HFFc6 (cell line): ENCODE data around the gene NEFH. TPM values are rescaled to one million over a fixed set of nuclear protein-coding genes. Genes with fewer than 3 reads are reported as not detected.

Source experiments
- DNase-seq: peaks from one replicate; pipeline ENCODE4 v3.0.0-alpha.2; 2018
- H3K27ac Mint-ChIP-seq: 2 replicates; pipeline ENCODE4 v1.8.0; 2020; ENCODE audit warnings: mild to moderate bottlenecking, mixed read lengths
- H3K27me3 Mint-ChIP-seq: 2 replicates; pipeline ENCODE4 v1.8.0; 2021; ENCODE audit warnings: mild to moderate bottlenecking, moderate library complexity, mixed read lengths; ENCODE audit not compliant: insufficient read depth
- H3K36me3 Mint-ChIP-seq: 2 replicates; pipeline ENCODE4 v1.8.0; 2021; ENCODE audit warnings: low read depth, mixed read lengths
- H3K4me1 Mint-ChIP-seq: 2 replicates; pipeline ENCODE4 v1.8.0; 2020; ENCODE audit warnings: low read depth, mixed read lengths
- H3K4me3 Mint-ChIP-seq: 2 replicates; pipeline ENCODE4 v1.8.0; 2020; ENCODE audit warnings: mild to moderate bottlenecking, moderate library complexity, mixed read lengths
- H3K9me3 Mint-ChIP-seq: 2 replicates; pipeline ENCODE4 v1.8.0; 2020; ENCODE audit warnings: mild to moderate bottlenecking, mixed read lengths
- total RNA-seq, 6 experiments: library from RNA; stranded (reverse); fragmentation: NEBNext Ultra II Directional; extraction: Animal tissue kit (Norgen Biotek cat#: 25700); gene quantifications; 2 replicates in 1 of 6; 3 replicates in 5 of 6; pipeline ENCODE4 v1.2.3, GENCODE V29; 2021
- TF ChIP-seq, protein P1 (sequence below): fragments of 200-600 bp; sonication (generic); IDR thresholded peaks from 2 replicates; pipeline ENCODE4 v1.5.0; 2021; ENCODE audit warnings: antibody characterized with exemption, mild to moderate bottlenecking

NEFH gene
- total RNA-seq, 6 experiments from 2014 or later, result not detected

DNA sequence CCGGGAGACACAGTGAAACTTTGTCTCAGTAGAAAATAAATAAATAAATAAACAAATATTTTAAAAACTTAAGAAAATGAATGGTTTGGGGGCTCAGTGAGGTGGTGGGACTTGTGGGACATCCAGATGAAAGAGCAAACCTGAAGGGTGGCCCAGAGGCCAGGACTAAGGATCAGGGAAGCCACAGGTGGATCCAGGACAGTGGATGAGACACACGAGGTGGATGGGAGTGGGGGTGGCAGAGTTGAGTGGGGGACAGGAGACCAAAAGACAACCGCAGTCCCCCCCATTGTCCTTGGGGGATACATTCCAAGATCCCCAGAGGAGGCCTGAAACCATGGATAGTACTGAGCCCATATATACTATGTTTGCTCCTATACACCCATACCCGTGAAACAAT, 34.5 kb upstream of the NEFH start:
- peaks cover 34% of the 10 kb centered on the region for H3K27me3 Mint-ChIP-seq
- H3K9me3 Mint-ChIP-seq, result no peaks in the 10 kb centered on the region
- no peak overlapping the region for H3K27ac Mint-ChIP-seq

GRCh38 chr22:29447906-29448305, 32.1 kb upstream of the NEFH start:
- TF ChIP-seq, protein P1, sequence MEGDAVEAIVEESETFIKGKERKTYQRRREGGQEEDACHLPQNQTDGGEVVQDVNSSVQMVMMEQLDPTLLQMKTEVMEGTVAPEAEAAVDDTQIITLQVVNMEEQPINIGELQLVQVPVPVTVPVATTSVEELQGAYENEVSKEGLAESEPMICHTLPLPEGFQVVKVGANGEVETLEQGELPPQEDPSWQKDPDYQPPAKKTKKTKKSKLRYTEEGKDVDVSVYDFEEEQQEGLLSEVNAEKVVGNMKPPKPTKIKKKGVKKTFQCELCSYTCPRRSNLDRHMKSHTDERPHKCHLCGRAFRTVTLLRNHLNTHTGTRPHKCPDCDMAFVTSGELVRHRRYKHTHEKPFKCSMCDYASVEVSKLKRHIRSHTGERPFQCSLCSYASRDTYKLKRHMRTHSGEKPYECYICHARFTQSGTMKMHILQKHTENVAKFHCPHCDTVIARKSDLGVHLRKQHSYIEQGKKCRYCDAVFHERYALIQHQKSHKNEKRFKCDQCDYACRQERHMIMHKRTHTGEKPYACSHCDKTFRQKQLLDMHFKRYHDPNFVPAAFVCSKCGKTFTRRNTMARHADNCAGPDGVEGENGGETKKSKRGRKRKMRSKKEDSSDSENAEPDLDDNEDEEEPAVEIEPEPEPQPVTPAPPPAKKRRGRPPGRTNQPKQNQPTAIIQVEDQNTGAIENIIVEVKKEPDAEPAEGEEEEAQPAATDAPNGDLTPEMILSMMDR, result no peak
- DNase-seq, result no peak
- H3K27me3 Mint-ChIP-seq, result peaks cover 34% of the 10 kb centered on the region
- H3K27ac Mint-ChIP-seq, result no peak overlapping the region
- no peaks in the 10 kb centered on the region for H3K36me3 Mint-ChIP-seq
- no peak overlapping the region for H3K4me3 Mint-ChIP-seq
- H3K9me3 Mint-ChIP-seq, result no peaks in the 10 kb centered on the region
- H3K4me1 Mint-ChIP-seq, result peaks cover 7% of the 10 kb centered on the region; the same call in 1 of the 2 replicates

More for the DNA sequence above, 34.5 kb upstream of the NEFH start:
- DNase-seq, result no peak
- Mint-ChIP-seq H3K4me1 (peaks cover 8% of the 10 kb centered on the region; the same call in 1 of the 2 replicates), H3K36me3 (no peaks in the 10 kb centered on the region), H3K4me3 (no peak overlapping the region)
- TF ChIP-seq, protein P1, result no peak

DNA sequence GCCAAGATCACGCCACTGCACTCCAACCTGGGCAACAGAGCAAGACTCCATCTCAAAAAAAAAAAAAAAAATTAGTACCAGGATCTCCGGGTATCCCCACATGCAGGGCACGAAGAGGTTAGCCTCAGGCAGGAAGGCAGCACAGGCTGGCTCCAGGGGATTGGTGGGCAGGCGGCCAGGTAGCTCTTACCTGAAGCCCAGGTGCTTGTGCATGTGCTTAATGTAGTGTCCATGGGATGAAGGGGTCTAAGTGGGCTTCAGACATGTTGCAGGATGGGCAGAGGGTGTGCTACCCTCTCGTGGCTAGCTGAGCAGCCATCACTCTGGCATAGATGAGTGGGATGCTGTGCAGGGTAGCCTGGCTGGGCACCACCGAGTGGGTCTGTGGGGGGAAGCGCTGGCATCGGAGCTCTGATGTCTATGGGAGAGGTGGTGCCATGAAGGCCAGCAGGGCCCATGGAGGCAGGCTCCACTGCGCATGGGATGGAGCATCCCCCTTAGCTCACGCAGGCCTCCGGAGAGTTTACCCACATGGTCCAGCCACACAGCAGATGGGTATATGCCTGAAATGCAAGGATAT, 30.6 kb upstream of the NEFH start:
- no peaks in the 10 kb centered on the region for H3K36me3 Mint-ChIP-seq
- TF ChIP-seq, protein P1, result no peak
- no peak overlapping the region for H3K27ac Mint-ChIP-seq
- no peaks in the 10 kb centered on the region for H3K9me3 Mint-ChIP-seq
- no peak for DNase-seq
- peaks cover 31% of the 10 kb centered on the region for H3K27me3 Mint-ChIP-seq
- no peak overlapping the region for H3K4me3 Mint-ChIP-seq
- no peaks in the 10 kb centered on the region for H3K4me1 Mint-ChIP-seq

DNA sequence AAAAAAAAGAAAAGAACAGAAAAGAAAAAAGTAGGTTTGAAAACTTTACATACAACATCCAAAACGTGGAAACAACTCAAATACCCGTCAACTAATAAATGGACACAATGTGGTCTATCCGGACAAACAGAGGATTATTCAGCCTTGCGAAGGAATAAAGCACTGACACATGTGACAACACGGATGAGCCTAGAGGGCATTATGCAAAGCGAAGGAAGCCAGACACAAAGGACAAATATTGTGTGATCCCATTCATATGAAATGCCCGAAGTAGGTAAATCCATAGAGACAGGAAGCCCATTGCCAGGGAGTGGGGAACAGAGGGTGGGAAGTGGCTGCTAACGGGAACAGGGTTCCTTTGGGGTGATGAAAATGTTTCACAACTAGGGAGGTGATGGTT, 29.8 kb upstream of the NEFH start:
- Mint-ChIP-seq H3K4me3 (no peak overlapping the region), H3K27ac (no peak overlapping the region), H3K36me3 (no peaks in the 10 kb centered on the region), H3K9me3 (no peaks in the 10 kb centered on the region), H3K4me1 (no peaks in the 10 kb centered on the region), H3K27me3 (peaks cover 31% of the 10 kb centered on the region)
- TF ChIP-seq, protein P1, result no peak
- no peak for DNase-seq

DNA sequence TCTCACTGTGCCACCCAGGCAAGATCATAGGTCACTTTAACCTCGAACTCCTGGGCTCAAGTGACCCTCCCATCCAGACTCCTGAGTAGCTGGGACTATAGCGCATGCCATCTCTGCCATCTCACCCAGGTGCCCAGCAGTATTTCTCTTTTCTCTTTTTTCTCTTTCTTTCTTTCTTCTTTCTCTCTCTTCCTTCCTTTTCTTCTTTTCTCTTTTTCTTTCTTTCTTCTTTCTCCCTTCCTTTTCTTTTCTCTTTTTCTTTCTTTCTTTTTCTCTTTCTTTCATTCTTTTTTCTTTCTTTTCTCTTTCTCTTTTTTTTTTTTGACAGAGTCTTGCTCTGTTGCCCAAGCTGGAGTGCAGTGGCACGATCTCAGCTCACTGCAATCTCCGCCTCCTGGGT, 28.2 kb upstream of the NEFH start:
- H3K36me3 Mint-ChIP-seq, result no peaks in the 10 kb centered on the region
- H3K27ac Mint-ChIP-seq, result no peak overlapping the region
- peaks cover 25% of the 10 kb centered on the region for H3K27me3 Mint-ChIP-seq
- H3K9me3 Mint-ChIP-seq, result no peaks in the 10 kb centered on the region
- no peak overlapping the region for H3K4me3 Mint-ChIP-seq
- TF ChIP-seq, protein P1, result no peak
- H3K4me1 Mint-ChIP-seq, result no peaks in the 10 kb centered on the region
- DNase-seq, result no peak
